Kidney (tissue), 14 donors: ENCODE measurements around the gene ZNF606. TPM values are rescaled to one million over a fixed set of nuclear protein-coding genes. Genes with fewer than 3 reads are reported as not detected.

Source experiments
- DNase-seq, 5 donors: peaks; one replicate each; pipeline ENCODE4 v3.0.0-alpha.2; 2013 to 2020
- FAIRE-seq: peaks from 2 replicates; lab custom pipeline; 2012; peaks lifted over from hg19 to GRCh38; lab: Jason Lieb, UNC
- H3K27ac ChIP-seq, 2 donors: one replicate each; pipeline ENCODE4 v1.7.0; 2013; ENCODE audit warnings: low read depth in 2 of 2, low read length in 2 of 2, inconsistent platforms in 1 of 2
- H3K27me3 ChIP-seq: one replicate; pipeline ENCODE4 v1.7.1; 2013; ENCODE audit warnings: low read length, inconsistent platforms; ENCODE audit not compliant: control insufficient read depth, insufficient read depth
- H3K36me3 ChIP-seq, 3 donors: one replicate each; pipeline versions ENCODE4 v1.7.0 to v1.7.1; 2013; ENCODE audit warnings: low read length in 3 of 3, control low read depth in 1 of 3, inconsistent platforms in 1 of 3; ENCODE audit not compliant: insufficient read depth in 3 of 3, control insufficient read depth in 2 of 3
- H3K4me1 ChIP-seq, 3 donors: one replicate each; pipeline versions ENCODE4 v1.7.0 to v1.7.1; 2013; ENCODE audit warnings: low read length in 3 of 3, inconsistent platforms in 1 of 3, low read depth in 1 of 3; ENCODE audit not compliant: control insufficient read depth in 2 of 3, insufficient read depth in 2 of 3
- H3K4me3 ChIP-seq, 3 donors: one replicate each; pipeline versions ENCODE4 v1.7.0 to v1.8.1; 2013; ENCODE audit warnings: low read length in 3 of 3, control low read depth in 1 of 3, inconsistent platforms in 1 of 3
- H3K9ac ChIP-seq, 3 donors: one replicate each; pipeline versions ENCODE4 v1.7.0 to v1.7.1; 2013; ENCODE audit warnings: low read length in 3 of 3, control low read depth in 1 of 3, inconsistent platforms in 1 of 3
- H3K9me3 ChIP-seq, 3 donors: one replicate each; pipeline versions ENCODE4 v1.7.0 to v1.7.1; 2013; ENCODE audit warnings: low read length in 3 of 3, control low read depth in 1 of 3, inconsistent platforms in 1 of 3; ENCODE audit not compliant: control insufficient read depth in 2 of 3, insufficient read depth in 1 of 3
- intact Hi-C: fragments of 100-400 bp; cut with DNase I; formaldehyde crosslinking; loops from one replicate; pipeline ENCODE4 v1.11.1; 2022
- polyA plus RNA-seq: library from polyadenylated mRNA; stranded (reverse); fragments of 350-450 nt; fragmentation: Illumina TruSeq; extraction: RNeasy Lipid Tissue Mini Kit (QIAGEN cat#74804); gene quantifications from one replicate; pipeline ENCODE4 v1.2.3, GENCODE V29; 2014; ENCODE audit warnings: low read depth, low replicate concordance; ENCODE audit not compliant: insufficient read depth
- total RNA-seq: library from RNA; stranded (reverse); fragmentation: NEBNext Ultra II Directional; extraction: Animal tissue kit (Norgen Biotek cat#: 25700); gene quantifications from one replicate; pipeline ENCODE4 v1.2.1, GENCODE V29; 2021
- TF ChIP-seq, protein P1 (sequence below): IDR thresholded peaks from 3 replicates; pipeline ENCODE4 v1.5.1; 2012; ENCODE audit warnings: mild to moderate bottlenecking, moderate library complexity, borderline replicate concordance; ENCODE audit not compliant: insufficient read depth; ENCODE audit errors: extremely low read depth
- donor health status: control.
- donor health status: control.
- donor health status: control.
- donor health status: control.
- donor health status: control.
- donor health status: DM: yes; HTN: yes; CAD: no.
- donor health status: Normal renal cell carcinoma (clear cell type).

Gene ZNF606
- total and polyA plus RNA-seq, 2 donors from 2014 or later = 7.2 to 23.0 TPM

DNA sequence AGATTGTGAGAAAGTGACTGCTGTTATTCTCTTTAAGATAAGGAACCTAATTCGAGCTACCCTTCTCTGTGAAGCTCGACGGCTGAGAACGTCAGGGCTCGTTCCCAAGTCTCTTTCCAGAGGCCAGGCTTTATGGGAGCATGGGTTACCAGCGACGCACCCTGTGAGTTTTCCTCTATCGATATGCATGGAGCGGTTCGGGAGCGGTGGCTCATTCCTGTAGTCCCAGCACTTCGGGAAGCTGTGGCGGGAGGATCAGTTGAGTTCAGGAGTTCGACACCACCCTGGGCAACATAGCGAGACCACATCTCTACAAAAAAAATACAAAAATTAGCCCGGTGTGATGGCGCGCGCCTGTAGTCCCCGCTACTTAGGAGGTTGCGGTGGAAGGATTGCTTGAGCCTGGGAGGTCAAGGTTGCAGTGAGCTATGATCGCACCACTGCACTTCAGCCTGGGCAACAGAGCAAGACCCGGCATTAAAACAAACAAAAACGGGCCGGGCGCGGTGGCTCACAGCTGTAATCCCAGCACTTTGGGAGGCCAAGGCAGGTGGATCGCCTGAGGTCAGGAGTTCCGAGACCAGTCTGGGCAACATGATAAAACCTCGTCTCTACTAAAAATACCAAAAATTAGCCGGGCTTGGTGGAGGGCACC lies 681 bp upstream of the ZNF606 start:
- peaks cover 20 to 25% (median 23%) of the 10 kb centered on the region in 3 donors for H3K36me3 ChIP-seq
- peak overlapping the region; percentile 42 to 89 (median 69) for H3K9ac ChIP-seq
- no peaks in the 10 kb centered on the region for H3K27me3 ChIP-seq
- DNase-seq (peak in 1 of 5 donors; percentile 15), FAIRE-seq (no peak)
- peak overlapping the region; percentile 82 to 94 (median 83) for H3K4me3 ChIP-seq
- intact Hi-C loops = no loop called here
- TF ChIP-seq, protein P1, sequence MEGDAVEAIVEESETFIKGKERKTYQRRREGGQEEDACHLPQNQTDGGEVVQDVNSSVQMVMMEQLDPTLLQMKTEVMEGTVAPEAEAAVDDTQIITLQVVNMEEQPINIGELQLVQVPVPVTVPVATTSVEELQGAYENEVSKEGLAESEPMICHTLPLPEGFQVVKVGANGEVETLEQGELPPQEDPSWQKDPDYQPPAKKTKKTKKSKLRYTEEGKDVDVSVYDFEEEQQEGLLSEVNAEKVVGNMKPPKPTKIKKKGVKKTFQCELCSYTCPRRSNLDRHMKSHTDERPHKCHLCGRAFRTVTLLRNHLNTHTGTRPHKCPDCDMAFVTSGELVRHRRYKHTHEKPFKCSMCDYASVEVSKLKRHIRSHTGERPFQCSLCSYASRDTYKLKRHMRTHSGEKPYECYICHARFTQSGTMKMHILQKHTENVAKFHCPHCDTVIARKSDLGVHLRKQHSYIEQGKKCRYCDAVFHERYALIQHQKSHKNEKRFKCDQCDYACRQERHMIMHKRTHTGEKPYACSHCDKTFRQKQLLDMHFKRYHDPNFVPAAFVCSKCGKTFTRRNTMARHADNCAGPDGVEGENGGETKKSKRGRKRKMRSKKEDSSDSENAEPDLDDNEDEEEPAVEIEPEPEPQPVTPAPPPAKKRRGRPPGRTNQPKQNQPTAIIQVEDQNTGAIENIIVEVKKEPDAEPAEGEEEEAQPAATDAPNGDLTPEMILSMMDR = no peak
- peak overlapping the region; percentile 84 to 88 for H3K27ac ChIP-seq
- H3K9me3 ChIP-seq = peaks cover 2 to 5% (median 2%) of the 10 kb centered on the region in 3 donors
- H3K4me1 ChIP-seq = peaks cover 2 to 15% (median 5%) of the 10 kb centered on the region in 3 donors

DNA sequence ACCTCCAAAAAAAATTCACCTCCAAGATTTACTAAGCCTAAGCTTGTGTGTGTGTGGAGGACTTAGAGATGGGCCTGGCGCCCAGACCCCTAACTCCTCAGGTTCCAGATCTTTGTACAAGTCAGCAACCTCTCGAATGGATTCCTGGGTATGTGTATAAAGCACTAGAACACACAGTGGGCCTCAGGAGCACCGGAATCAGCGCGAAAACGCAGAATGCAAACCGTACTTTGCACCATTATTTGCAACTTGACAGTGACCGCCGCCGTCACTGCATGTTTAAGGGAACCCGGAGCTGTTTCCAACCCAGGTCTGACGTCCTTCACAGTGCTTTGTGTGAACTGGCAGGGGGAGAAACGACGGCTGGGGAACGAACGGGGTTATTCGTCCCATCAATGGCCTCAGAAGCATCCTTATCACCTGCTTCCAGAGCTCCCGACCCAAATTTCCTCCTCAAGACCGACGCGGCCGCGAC lies 688 bp downstream of the ZNF606 start:
- Histone ChIP-seq H3K4me1 (peaks cover 2 to 15% (median 5%) of the 10 kb centered on the region in 3 donors), H3K27me3 (no peaks in the 10 kb centered on the region), H3K9ac (peak overlapping the region; percentile 88 to 96 (median 89)), H3K27ac (peak overlapping the region; percentile 84 to 88), H3K4me3 (peak overlapping the region; percentile 82 to 94 (median 83)), H3K36me3 (peaks cover 20 to 29% (median 24%) of the 10 kb centered on the region in 3 donors), H3K9me3 (peaks cover 3 to 8% (median 4%) of the 10 kb centered on the region in 3 donors)
- FAIRE-seq (no peak), DNase-seq (peak in 2 of 5 donors; percentile 31 to 54)
- TF ChIP-seq, protein P1 = no peak
- intact Hi-C loops = no loop called here

DNA sequence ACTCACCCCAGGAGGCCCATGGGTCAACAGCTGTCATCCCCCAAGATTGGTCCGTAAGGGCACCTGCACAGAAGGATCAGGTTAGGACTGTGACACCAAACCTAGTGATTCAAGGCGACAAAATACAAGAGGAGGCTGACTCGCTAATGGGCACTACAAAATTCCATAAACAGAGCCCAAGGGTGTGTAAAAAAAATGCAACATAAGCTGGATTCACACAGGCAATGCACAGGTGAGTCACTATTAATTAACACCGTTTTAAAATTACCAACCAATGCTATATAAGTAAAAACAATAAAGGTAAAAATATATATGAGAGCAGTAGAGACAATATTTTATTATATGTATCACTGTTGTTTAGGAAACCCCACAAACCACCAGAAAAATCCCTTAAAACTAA lies 1.9 kb downstream of the ZNF606 start:
- peaks cover 2 to 15% (median 5%) of the 10 kb centered on the region in 3 donors for H3K4me1 ChIP-seq
- H3K9ac ChIP-seq = no peak overlapping the region
- intact Hi-C loops = no loop called here
- no peaks in the 10 kb centered on the region for H3K27me3 ChIP-seq
- FAIRE-seq = no peak
- H3K27ac ChIP-seq = no peak overlapping the region
- TF ChIP-seq, protein P1 = no peak
- H3K9me3 ChIP-seq = peaks cover 4 to 8% (median 6%) of the 10 kb centered on the region in 3 donors
- DNase-seq = no peak
- H3K4me3 ChIP-seq = peak overlapping the region in 1 of 3 donors; percentile 94
- peaks cover 17 to 22% (median 21%) of the 10 kb centered on the region in 3 donors for H3K36me3 ChIP-seq
